HG02759 (cell line): ENCODE data around the gene S100A14.

Experiments used
- ATAC-seq: cut with Tn5 transposase; IDR thresholded peaks from one replicate; pipeline ENCODE4 v1.9.1; 2021; ENCODE audit warnings: mild to moderate bottlenecking, moderate library complexity; ENCODE audit not compliant: unreplicated experiment

The S100A14 gene

DNA sequence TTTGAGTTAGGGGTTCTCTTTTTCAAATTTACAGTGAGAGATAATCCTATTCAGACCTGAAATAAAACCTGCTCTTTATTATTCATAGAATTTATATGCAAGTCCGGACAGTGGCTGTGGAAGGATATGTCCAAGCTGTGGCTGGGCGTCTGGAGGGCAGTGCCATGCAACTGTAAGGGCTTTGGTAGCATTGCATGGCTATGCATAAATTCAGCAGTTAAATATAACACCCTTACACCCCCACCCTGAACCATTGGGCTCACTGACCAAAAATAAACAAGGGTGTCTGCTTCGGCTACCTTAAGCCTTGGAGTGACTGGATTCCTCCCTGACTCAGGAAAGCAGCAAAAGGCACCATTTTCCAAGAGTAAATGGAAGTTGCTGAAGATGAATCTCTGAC, 23.2 kb upstream of the S100A14 start:
- no peak for ATAC-seq

DNA sequence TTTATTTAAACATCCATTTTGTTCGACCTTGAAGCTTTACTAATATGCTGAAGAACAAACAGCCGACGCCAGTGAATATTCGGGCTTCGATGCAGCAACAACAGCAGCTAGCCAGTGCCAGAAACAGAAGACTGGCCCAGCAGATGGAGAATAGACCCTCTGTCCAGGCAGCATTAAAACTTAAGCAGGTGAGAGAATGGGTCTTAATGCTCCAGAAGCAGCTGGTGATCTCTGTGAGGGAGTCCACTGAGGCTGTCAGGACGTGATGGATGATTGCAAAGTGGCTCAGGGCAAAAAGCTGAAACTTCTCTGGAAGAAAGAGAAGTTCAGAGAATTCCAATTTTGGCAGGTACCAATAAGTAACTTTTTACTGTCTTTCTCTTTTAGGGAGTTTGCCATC, 22.1 kb upstream of the S100A14 start:
- ATAC-seq, result no peak

- ATAC-seq, result no peak
Observed at GRCh38 chr1:153636312-153636711, 20.2 kb upstream of the S100A14 start.

- ATAC-seq, result no peak
Observed at GRCh38 chr1:153635872-153636271, 19.7 kb upstream of the S100A14 start.

- peak; percentile 91 for ATAC-seq
Observed at GRCh38 chr1:153633754-153634665, 17.9 kb upstream of the S100A14 start, which contains the start of gene CHTOP. CHTOP (plus strand) TSS chr1:153634066; CDS start chr1:153636589, 2,523 bp downstream.

GRCh38 chr1:153633161-153633753, 17.1 kb upstream of the S100A14 start:
- peak; percentile 6 for ATAC-seq

- ATAC-seq, result no peak
Observed at GRCh38 chr1:153631047-153632022, 15.2 kb upstream of the S100A14 start.

DNA sequence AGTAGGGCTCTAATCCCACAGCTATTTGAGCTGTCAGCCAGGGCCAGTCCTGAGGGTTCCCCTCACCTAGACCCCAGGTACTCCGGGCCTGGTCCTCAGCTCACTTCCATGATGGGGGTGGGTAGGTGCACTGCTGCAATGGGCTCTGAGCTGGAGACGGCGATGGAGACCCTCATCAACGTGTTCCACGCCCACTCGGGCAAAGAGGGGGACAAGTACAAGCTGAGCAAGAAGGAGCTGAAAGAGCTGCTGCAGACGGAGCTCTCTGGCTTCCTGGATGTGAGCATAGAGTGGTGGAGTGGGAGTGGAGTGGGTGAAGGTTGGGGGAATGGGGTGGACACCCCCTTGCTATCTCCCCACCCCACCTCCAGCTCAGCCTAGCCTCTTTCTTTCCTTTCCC, 14.3 kb upstream of the S100A14 start:
- ATAC-seq, result no peak

- no peak for ATAC-seq
Observed at GRCh38 chr1:153629971-153630370, 13.8 kb upstream of the S100A14 start.

DNA sequence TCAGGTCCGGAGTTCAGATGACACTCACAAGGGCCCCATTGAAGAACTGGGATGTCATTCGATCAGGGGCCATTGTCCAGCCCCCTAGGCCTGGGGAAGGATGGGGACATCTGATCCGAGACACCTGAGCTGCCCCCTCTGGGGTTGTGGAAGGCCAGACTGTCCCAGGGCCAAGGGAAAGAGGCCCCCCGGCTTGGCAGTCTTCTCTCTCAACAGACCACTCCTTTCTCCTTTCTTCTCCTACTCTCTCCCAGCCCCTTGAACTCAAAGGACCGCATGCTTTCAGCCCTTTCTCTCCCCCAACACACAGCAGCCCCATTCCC, 13.2 kb upstream of the S100A14 start:
- ATAC-seq, result no peak

DNA sequence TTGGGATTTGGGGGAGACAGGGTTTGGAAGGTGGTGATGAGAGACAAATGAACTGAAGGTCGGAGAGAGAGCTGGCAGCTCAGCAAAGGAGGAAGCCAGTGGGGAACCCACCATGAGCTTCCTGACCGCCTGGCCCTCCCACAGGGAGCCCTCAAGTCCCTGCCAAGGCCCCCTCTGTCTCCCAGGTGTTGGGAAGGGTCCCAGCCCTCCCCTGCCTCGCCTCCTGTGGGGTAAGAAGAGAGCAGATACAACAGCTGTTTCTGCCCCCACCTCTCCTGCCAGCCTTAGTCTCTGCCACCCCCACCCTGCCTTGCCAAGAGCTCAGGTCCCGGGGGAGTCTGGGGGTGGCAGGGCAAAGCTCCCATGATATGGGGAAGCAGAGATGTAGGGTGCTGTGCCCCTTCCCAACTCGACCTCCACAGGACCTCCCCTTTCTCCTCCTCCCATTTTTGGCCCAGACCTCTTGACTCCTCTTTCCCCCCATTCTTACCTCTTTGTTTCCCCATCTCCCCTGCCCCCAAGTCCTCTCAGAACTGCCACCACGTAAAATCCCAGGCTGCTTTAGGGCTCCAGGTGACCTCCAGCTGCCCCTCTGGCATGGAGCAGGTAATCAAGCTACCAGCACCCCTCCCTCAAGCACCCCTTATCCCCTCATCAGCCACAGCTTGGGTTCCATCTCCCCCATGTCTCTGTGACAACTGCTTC, 12.7 kb upstream of the S100A14 start:
- ATAC-seq, result no peak

- no peak for ATAC-seq
Observed at GRCh38 chr1:153627715-153628626, 11.8 kb upstream of the S100A14 start, which contains the start of gene S100A1. S100A1 (plus strand) TSS chr1:153628434; CDS start chr1:153630522, 2,088 bp downstream.

DNA sequence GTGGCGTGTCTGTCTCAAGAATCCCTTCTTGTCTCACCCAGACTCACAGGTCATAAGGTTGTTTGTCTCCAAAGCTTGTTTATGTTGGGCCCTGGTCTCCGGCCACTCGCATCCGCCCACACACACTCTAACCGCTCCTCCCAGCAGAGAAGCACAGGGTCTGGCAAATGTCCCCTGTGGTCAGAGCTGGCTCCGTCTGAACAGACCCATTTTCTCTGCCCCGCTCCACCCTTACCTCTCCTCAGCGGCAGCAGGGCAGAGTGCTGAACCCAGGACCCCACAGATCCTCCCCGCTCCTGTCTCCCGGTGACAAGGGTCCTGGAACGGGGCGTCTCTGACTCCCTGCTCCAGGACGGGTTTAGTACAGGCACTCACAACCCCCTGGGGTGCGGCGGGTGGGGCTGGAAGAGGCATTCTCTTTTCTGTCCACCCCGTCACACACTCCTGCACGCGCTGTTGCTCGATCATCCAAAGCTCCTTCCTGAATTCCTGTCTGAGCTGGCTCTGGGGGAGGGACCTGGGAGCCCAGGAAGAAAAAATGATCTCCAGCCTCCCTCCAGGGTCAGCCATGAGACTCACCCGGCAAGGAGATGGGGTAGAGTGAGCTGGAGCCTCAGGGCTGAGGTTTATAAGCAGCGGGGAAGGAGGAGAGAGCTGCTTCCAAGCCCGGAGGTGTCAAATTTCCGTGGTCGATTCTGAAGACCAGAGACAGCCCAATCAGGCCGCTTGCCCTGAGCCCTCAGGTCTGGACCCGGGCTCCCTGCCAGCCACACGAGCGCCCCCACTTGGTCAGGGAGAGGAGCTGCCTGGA, 11.0 kb upstream of the S100A14 start, which contains the start of gene S100A13:
S100A13 (minus strand) TSS at position 602 of the 811 bp plus-strand sequence. CDS start 1,033 bp downstream, outside the sequence.
- ATAC-seq, result no peak

GRCh38 chr1:153626477-153626903, 10.4 kb upstream of the S100A14 start:
- ATAC-seq, result no peak

GRCh38 chr1:153624965-153625611, 9.0 kb upstream of the S100A14 start:
- no peak for ATAC-seq

- ATAC-seq, result no peak
Observed at GRCh38 chr1:153623101-153623500, 7.0 kb upstream of the S100A14 start.

DNA sequence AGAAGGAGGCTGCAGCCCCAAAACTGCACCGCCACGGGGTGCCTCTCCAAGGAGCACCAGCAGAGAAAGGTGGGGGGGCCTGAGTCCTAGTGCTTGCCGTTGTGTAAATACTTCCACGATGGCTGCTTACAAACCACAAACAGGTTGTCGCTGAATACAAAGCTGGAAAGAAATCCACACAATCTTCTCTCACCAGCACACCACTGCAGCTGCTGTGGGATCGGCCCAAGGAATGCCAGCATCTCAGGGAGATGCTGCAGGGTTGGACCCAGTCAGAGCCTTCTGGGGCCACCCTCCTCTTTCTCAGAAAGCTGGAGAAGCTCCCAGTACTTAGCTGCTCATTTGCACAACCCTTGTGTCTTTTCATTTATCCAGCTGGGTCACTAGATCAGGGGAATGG, 3.0 kb upstream of the S100A14 start:
- no peak for ATAC-seq

DNA sequence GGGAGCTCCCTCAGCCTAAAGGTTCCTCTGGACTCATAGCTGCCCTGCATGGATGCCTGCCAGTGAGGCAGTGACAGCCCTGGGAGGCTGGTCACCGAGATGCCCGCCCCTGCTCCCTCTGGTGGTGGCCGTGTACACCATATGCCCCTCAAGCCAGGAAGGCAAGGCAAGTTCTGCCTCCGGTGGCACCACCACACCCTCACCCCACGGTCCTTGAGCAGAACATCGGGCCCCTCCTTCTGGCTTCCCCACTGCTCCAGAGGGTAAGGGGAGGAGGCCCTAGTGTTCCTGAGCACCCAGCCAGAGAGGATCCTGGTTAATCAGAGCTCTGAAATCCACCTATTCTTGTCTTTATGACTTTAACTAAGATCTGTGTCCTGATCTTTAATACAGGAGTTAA, 1.5 kb upstream of the S100A14 start:
- ATAC-seq, result peak; percentile 67
